ENCODE data around the gene TMEM144. TPM values are rescaled to one million over a fixed set of nuclear protein-coding genes. Genes with fewer than 3 reads are reported as not detected.

TMEM144 gene
- total RNA-seq, 1 experiment from 2014 or later, result 5.4 TPM

DNA sequence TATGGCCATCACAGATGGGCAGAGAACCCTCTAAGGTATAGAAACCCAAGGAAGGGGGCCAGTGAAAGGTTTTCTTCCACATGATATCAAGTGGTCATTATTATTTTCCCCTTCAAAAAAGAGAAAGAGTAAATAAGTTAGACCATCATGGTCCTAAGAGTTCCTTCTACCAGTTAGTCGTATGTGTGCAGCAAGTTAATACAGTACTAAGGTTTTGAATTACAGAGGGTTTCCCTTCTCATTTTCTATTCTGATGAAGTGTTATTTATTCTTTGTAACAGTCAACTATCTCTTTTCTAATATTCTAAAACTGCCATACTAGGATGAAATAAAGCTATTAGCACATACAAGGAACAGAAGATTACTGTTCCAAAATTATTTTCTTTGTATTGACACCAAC, 94.4 kb downstream of the TMEM144 start:
- Histone ChIP-seq H3K9me3 (ENCODE audit: low read length) (no peaks in the 10 kb centered on the region), H3K79me2 (ENCODE audit: low read length) (no peaks in the 10 kb centered on the region), H3K27me3 (ENCODE audit: low read length) (no peaks in the 10 kb centered on the region), H3K4me3 (ENCODE audit: low read length) (no peak overlapping the region), H4K20me1 (ENCODE audit: low read length) (no peaks in the 10 kb centered on the region), H3F3A (ENCODE audit: low read length, unreplicated experiment) (no peaks in the 10 kb centered on the region), H3K4me1 (ENCODE audit: insufficient read depth, low read length) (peaks cover 20% of the 10 kb centered on the region), H3K9ac (ENCODE audit: low read length) (no peak overlapping the region), H3K27ac (ENCODE audit: low read length) (no peak overlapping the region), H3K9me2 (replicated peaks; ENCODE audit: low read length) (no peaks in the 10 kb centered on the region), H3K36me3 (ENCODE audit: low read depth, low read length) (no peaks in the 10 kb centered on the region), H3K4me2 (ENCODE audit: low read length) (no peak overlapping the region), H2AFZ (ENCODE audit: low read length) (no peak overlapping the region)
- ChIA-PET CTCF (no interaction called here), POLR2A (ENCODE audit: unreplicated experiment) (no interaction called here)
- ATAC-seq, result no peak
- TF ChIP-seq, protein P1, sequence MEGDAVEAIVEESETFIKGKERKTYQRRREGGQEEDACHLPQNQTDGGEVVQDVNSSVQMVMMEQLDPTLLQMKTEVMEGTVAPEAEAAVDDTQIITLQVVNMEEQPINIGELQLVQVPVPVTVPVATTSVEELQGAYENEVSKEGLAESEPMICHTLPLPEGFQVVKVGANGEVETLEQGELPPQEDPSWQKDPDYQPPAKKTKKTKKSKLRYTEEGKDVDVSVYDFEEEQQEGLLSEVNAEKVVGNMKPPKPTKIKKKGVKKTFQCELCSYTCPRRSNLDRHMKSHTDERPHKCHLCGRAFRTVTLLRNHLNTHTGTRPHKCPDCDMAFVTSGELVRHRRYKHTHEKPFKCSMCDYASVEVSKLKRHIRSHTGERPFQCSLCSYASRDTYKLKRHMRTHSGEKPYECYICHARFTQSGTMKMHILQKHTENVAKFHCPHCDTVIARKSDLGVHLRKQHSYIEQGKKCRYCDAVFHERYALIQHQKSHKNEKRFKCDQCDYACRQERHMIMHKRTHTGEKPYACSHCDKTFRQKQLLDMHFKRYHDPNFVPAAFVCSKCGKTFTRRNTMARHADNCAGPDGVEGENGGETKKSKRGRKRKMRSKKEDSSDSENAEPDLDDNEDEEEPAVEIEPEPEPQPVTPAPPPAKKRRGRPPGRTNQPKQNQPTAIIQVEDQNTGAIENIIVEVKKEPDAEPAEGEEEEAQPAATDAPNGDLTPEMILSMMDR (conservative IDR thresholded peaks at IDR 0.05; ENCODE audit: low read depth, low read length), result no peak
- TF ChIP-seq EZH2phosphoT487 (IDR thresholded peaks at IDR 0.05; ENCODE audit: borderline replicate concordance, low read length) (no peak), EZH2 (IDR thresholded peaks at IDR 0.05; ENCODE audit: low read length, unreplicated experiment) (no peak)
- intact Hi-C loops (cut with micrococcal nuclease), result no loop called here
- no TSS peak for BruUV-seq (replicated peaks)
- no peak for DNase-seq

Other genes with a start within 250 kb of the TMEM144 start
- gene GASK1B, start 37.5 kb upstream of the TMEM144 start, total RNA-seq (2014; rRNA removed), result 0.46 and 0.51 TPM in 2 replicates

All from PC-3 (cell line).